HG03565 (cell line): Measurements from ENCODE around the gene ZNF425.
"Not testable (repeated sequence)": the region's sequence is repeated elsewhere in the genome, so short reads cannot be mapped to it uniquely, and the experiment has no call there.

Experiments used
- ATAC-seq: cut with Tn5 transposase; IDR thresholded peaks from one replicate; pipeline ENCODE4 v1.9.1; 2021; ENCODE audit warnings: mild to moderate bottlenecking, moderate library complexity; ENCODE audit not compliant: unreplicated experiment

Gene ZNF425, protein sequence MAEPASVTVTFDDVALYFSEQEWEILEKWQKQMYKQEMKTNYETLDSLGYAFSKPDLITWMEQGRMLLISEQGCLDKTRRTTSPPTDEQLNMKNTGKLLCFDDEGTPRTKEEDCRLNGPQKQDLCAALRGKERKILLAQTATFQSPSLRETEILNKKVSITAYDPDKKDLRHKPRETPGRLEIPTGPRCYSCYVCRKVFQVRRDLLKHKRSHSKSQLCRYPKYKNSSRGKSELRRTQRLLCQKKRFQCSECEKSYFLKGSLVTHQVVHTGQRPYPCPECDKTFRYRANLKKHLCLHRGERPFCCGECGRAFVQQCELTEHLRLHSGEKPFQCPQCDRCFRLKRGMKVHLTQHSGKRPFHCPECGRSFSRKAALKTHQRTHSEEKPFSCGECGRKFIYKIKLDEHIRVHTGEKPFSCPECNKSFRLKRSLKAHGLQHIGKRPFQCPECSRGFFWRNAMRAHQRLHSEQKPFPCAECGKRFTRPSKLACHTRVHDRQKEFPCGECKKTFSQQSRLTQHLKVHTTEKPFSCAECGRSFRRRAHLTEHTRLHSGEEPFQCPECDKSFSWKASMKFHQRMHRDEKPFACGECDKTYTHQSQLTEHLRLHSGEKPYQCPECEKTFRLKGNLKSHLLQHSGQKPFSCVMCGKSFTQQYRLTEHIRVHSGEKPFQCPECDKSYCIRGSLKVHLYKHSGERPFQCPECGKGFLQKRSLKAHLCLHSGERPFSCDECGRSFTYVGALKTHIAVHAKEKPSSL

GRCh38 chr7:149125863-149126661, at the start of gene ZNF425:
Gene ZNF425, minus strand, starts transcription at chr7:149126324. Its CDS starts 111 bp downstream, at chr7:149126213.
- peak; percentile 85 for ATAC-seq

DNA sequence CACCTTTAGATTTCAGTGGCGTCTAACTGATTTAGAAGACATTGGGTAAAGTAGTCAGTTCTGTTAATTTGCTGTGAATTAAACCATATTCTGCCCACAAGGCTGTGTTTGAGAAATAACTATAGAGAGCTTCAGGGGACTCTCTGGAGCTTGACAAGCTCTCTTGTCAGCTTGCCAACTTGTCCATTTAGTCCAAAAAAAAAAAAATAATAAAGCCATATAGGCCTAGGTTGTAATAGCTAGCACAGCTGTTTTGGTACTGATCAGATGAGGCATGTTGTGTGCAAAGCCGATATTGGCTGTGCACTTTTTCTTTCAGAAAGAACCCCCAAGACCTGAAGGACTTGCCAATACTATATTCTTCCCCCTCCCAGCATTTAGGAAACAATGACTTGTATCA, 49.0 kb upstream of the ZNF425 start:
- no peak for ATAC-seq

- ATAC-seq, result no peak
Observed at GRCh38 chr7:149172534-149172920, 46.4 kb upstream of the ZNF425 start.

- ATAC-seq, result no peak
Observed at GRCh38 chr7:149171892-149172533, 45.9 kb upstream of the ZNF425 start.

DNA sequence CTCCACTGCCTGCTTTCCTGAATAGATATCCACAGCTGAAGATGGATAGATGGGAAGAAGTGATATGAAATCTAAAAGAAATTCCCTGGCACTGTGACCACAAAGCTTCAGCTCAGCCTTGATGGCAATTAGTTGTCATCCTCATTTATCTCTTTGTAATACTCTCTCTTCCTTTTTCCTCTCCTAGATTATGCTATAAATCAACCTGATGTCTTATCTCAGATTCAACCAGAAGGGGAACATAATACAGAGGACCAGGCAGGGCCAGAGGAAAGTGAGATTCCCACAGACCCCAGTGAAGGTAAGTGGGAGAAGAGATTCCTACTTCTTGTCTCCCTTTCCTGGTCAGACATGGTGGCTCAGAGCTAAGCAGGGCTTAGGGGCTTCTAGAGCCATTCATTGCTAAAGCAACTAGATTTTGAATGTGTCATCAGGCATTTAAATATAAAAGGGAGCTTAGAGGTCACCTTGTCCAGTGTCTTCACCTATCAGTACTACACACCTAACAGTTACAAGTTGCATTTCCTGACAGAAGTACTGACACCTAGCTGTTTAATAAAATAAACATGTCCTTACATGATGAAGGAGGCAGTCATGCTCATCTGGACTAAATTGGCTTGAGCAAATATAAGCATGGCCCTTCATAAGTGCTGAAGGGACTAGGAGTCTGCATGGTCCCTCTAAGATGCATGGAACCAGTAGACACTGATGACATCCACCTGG, 40.7 kb upstream of the ZNF425 start:
- ATAC-seq, result no peak

DNA sequence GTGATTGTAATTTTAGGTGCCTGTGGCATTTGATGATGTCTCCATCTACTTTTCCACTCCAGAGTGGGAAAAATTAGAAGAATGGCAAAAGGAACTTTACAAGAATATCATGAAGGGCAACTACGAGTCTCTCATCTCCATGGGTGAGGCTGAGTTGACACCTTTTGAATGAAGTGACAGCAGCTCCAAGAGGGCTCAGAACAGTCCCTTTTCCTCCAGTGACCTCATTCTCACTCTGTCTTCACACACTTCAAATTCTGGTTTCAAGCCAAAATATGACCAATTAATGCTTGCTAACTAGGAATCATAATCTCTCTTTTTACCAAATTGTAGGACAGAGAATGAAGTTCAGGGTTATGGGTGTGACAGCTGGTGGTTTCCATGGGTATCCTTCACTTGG, 40.0 kb upstream of the ZNF425 start:
- ATAC-seq, result no peak

GRCh38 chr7:149161241-149161848, 35.2 kb upstream of the ZNF425 start:
- ATAC-seq, result no peak

DNA sequence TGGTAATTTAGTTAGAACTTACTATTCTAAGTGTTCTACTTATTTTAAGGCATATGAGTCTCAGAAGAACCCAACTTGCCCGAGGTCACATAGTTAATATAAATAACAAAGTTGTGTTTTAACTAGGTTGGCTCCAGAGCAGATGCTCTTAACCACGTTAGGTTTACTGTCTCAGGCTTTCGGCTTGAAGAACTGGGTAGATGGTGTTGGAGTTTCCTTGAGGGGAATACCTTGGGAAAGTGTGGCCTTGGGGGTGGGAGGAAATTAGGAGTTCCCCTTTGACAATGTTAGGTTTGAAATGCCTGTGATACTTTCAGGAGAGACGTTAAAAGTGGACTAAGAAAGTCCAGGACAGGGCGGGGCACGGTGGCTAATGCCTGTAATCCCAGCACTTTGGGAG, 30.8 kb upstream of the ZNF425 start:
- ATAC-seq, result no peak

- ATAC-seq, result no peak
Observed at GRCh38 chr7:149154056-149154455, 27.9 kb upstream of the ZNF425 start.

DNA sequence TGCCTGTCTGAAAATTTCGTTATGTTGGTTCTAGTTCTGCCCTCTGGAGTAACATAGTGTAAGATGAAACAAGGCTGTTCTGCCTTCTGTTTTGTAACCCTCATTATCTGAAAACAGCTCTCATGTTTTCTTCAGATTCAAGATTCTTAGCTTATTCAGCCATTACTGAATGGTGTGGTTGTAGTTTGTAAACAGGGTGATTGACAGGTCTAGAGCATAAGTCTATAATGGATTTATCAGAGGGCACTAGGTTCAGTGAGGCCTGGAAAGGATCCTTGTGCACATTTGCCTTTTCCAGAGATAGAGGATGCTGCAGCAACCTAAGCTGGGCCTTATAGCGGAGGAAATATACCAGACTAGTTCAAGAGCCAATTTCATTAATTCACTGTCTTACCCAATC, 27.2 kb upstream of the ZNF425 start:
- ATAC-seq, result no peak

DNA sequence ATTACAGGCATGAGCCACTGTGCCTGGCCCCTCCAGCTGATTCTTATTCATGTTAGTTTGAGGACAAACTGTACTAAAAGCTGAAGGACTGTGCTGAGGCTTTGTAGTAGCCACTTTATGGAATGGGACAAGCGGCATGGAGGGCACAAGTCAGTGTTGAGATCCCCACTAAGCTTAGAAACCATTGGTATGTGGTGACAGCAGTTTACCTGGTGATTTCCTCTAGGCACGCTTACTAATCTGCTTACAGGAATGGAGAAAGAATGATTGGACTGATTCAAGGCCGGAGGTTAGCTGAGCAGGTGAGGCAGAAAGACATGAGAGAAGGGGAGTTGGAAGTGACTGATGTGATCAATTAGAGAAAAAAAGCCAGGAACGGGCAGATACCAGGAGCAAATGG, 24.9 kb upstream of the ZNF425 start:
- no peak for ATAC-seq

DNA sequence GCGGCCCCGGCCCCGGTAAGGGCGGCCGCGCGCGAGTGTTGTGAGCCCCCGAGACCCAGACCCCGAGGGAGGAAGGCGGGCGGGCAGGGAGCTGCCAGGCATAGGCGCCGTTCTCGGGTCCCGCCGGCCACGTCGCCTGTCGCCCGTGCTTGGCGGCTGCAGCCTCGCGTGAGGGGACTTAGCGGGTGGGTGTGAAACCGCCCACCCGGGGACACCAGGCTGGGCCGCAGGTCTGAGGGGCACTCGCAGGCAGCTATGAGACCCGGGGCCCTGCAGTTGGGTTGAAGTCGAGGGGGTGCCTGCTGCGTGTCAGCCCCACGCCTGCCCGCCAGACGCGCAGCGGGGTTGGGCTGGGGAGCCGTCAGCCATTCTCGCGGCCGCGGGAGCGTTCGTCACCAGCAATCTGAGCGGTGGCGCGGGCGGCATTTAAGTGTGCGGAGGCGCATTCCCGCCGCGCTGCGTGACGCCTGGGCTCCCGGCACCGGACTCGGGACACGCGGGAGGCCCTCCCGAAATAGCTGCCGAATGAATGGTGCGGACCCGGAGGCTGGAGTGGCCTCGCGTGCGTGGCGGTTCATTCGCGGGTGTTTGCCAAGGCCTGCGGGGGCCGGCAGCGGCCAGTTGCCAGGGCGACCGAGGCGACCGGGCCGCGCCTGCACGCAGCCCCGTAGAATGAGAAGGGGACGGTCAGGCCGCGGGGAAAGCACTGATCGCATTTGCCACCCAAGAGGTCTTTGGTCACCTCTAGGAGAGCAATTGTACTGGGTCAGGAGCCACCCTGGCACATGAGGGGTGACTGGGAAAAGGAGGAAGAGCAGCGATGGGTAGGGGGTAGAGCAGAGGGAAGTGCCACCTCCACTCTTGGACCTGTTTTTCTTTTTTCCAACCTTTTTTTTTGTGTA, 21.9 kb upstream of the ZNF425 start:
- ATAC-seq, result peak; percentile 14

GRCh38 chr7:149147072-149147751, 21.1 kb upstream of the ZNF425 start, which contains the start of gene ZNF398:
Gene ZNF398, plus strand, starts transcription at chr7:149147453. Its CDS starts 290 bp downstream, at chr7:149147743.
- ATAC-seq, result peak; percentile 53

- no peak for ATAC-seq
Observed at GRCh38 chr7:149145031-149145845, 19.1 kb upstream of the ZNF425 start.

GRCh38 chr7:149144436-149144922, 18.4 kb upstream of the ZNF425 start:
- not testable (repeated sequence) for ATAC-seq

DNA sequence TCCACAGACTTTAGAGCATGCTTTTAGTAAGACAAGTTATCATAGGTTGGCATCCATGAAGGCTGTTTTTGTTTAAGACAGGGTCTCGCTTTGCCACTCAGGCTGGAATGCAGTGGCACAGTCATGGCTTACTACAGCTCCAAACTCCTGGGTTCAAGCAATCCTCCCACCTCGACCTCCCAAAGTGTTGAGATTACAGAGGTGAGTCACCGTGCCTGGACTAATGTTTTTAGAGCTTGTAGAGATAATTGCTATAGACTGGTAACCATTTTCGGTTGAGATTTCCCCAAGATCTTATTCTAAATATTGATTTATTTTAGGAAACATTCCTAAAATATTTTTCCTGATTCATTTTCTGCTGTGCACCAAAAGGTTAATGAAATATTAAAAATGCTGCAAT, 15.8 kb upstream of the ZNF425 start:
- no peak for ATAC-seq

GRCh38 chr7:149140831-149141230, 14.7 kb upstream of the ZNF425 start:
- no peak for ATAC-seq
